Spleen (tissue), 7 donors: ENCODE results near the gene GPR161.

Experiments
- POLR2A ChIP-seq, 3 donors: fragments of 450-650 bp; IDR thresholded peaks; one replicate each; pipeline ENCODE4 v1.5.1; 2017; ENCODE audit warnings: antibody characterized with exemption in 3 of 3, mild to moderate bottlenecking in 1 of 3
- POLR2AphosphoS5 ChIP-seq, 3 donors: sonication (generic); formaldehyde crosslinking; IDR thresholded peaks; one replicate each; pipeline ENCODE4 v1.5.1; 2017; ENCODE audit warnings: antibody characterized with exemption in 3 of 3
- TF ChIP-seq, protein P1 (sequence below), 11 experiments: fragments of 200-600 bp in 7 of 11; fragments of 450-650 bp in 4 of 11; sonication (generic) in 4 of 11; IDR thresholded peaks in 8 of 11; conservative IDR thresholded peaks in 3 of 11; 1 replicate in 7 of 11; 2 replicates in 4 of 11; pipeline versions ENCODE4 v1.4.0 to v1.8.0; 2016 to 2021; ENCODE audit warnings: antibody characterized with exemption in 11 of 11, inconsistent platforms in 4 of 11, mild to moderate bottlenecking in 1 of 11
- donor health status: DM: no; HTN: no; CAD: no; lungs with moderate emphysema.
- donor health status: DM: no; HTN: no; CAD: no.
- donor health status: DM: no; HTN: no; CAD: no.

DNA sequence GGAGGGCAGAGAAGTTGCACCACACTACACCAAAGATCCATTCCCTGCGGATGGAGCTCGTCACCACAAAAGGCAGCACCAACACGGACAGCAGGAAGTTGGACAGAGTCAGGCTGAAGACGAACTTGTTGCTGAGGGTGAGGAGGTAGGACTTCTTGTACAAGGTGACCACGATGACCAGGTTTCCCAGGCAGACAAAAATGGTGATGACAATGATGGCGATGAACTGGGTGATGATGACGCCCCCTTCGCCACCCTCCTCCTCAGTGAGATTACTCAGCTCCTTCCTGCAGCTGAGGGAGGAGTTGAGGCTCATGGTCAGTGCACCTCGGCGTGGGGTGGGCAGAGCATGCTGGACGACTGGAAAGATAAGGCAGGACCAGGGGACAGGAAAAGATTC is 32.2 kb downstream of the GPR161 start:
- TF ChIP-seq, protein P1, sequence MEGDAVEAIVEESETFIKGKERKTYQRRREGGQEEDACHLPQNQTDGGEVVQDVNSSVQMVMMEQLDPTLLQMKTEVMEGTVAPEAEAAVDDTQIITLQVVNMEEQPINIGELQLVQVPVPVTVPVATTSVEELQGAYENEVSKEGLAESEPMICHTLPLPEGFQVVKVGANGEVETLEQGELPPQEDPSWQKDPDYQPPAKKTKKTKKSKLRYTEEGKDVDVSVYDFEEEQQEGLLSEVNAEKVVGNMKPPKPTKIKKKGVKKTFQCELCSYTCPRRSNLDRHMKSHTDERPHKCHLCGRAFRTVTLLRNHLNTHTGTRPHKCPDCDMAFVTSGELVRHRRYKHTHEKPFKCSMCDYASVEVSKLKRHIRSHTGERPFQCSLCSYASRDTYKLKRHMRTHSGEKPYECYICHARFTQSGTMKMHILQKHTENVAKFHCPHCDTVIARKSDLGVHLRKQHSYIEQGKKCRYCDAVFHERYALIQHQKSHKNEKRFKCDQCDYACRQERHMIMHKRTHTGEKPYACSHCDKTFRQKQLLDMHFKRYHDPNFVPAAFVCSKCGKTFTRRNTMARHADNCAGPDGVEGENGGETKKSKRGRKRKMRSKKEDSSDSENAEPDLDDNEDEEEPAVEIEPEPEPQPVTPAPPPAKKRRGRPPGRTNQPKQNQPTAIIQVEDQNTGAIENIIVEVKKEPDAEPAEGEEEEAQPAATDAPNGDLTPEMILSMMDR (IDR thresholded peaks at IDR 0.05 in 8 of 11, conservative IDR thresholded peaks at IDR 0.05 in 3 of 11) = no peak
- TF ChIP-seq POLR2A (IDR thresholded peaks at IDR 0.05) (no peak), POLR2AphosphoS5 (IDR thresholded peaks at IDR 0.05) (no peak)
